GM21423 (cell line): ENCODE measurements around the gene SPINT4.
"Not testable (repeated sequence)": the region's sequence is repeated elsewhere in the genome, so short reads cannot be mapped to it uniquely, and the experiment has no call there.

ENCODE experiments used
- ATAC-seq: cut with Tn5 transposase; IDR thresholded peaks from one replicate; pipeline ENCODE4 v1.9.1; 2021; ENCODE audit warnings: mild to moderate bottlenecking, moderate library complexity; ENCODE audit not compliant: unreplicated experiment

Gene SPINT4

DNA sequence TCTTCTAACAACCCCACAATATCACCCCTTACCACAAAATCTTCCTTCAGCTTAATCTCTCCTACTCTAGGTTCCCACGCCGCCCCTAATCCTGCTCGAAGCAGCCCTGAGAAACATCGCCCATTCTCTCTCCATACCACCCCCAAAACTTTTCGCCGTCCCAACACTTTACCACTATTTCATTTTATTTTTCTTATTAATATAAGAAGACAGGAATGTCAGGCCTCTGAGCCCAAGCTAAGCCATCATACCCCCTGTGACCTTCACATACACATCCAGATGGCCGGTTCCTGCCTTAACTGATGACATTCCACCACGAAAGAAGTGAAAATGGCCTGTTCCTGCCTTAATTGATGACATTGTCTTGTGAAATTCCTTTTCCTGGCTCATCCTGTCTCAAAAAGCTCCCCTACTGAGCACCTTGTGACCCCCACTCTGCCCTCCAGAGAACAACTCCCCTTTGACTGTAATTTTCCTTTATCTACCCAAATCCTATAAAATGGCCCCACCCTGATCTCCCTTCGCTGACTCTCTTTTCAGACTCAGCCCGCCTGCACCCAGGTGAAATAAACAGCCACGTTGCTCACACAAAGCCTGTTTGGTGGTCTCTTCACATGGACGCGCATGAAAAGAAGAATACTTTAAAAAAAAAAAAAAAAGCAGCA lies 42.6 kb downstream of the SPINT4 start:
- ATAC-seq = not testable (repeated sequence)

DNA sequence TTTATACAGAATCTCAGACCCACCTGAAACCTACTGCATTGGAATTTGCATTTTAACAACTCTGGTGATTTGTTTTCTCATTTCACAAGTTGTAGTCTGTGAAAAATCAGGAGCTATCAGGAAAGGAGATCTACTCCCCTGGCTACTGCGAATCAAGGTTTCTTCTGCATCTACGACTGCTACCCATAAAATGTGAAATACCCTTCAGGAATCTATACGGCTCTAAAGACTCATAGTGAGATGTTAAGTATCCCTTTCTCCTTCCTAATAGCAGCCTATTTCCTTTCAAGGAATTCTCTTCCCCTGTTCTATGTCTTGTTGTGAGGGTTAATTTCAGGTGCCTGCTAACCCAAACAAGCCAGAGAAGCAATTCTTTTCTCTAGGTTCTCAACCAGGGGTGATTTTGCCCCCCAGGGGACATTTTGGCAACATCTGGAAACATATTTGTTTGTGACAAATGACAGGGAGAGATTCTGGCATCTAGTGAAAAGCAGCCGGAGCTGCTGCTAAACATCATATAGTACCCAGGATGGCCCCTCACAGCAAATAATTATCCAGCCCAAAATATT lies 43.2 kb downstream of the SPINT4 start:
- ATAC-seq = no peak

DNA sequence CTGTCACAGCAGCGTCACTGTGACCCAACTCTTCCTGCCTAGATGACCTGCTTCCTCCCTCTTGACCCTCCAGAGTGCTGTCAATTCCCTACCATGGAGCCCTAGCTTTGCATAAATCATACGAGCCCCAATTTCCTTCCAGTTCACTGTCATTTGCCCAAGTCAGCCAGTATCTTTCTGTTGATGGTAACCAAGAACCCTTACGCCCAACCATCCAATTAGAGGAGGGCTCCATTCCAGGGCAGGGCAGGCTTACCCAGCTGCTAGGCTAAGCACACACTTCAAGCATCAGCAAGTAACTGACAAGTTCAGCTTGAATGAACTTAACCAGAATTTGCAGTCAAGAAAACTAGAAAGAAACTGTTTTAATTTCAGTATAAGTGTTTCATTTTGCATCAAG lies 43.8 kb downstream of the SPINT4 start:
- no peak for ATAC-seq

GRCh38 chr20:45768479-45768878 lies 46.3 kb downstream of the SPINT4 start:
- no peak for ATAC-seq

- ATAC-seq = no peak
Observed at GRCh38 chr20:45771182-45771759, 49.1 kb downstream of the SPINT4 start.

DNA sequence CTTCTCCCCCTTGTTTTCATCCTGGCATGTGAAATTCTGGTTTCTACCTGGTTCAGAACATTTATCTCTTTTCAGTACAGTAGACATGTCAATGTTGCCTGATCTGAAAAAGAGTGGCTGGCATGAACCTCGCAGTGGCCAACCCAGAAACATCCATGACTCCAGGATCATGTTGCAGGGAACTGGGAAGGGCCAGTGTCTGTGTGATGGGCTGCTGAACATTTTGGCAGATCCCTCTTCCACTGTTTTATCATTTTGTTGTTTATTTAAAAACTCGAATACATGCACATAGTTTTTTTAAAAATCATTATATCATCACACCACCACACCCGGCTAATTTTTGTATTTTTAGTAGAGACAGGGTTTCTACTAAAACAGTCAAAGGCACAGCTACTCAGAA lies 50.5 kb downstream of the SPINT4 start:
- no peak for ATAC-seq

DNA sequence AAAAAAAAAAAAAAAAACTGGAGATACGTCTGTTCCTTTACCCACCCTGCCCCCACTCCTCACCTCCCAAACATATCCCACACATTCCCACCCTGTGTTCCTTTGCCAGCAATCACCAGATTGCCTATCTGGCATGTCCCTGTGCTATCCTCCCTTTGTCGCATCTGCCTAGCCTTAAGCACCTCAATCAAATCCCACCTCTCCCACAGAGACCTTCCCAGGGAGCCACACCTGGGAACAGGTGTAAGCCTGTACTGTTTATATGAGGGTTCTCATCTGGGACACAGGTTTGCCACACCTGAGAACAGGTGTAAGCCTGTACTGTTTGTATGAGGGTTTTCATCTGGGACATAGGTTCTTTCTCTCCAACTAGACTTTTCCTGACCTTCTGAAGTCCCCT lies 52.8 kb downstream of the SPINT4 start:
- ATAC-seq = no peak

- ATAC-seq = no peak
Observed at GRCh38 chr20:45775411-45775810, 53.3 kb downstream of the SPINT4 start.
